ENCODE measurements around the gene CLEC3B. TPM values are rescaled to one million over a fixed set of nuclear protein-coding genes. Genes with fewer than 3 reads are reported as not detected.

CLEC3B gene
- total and polyA plus RNA-seq, 2 of the 8 experiments (the other 6 are each of a cell fraction or from before 2014, with no cell fraction given): 0.32 TPM; not detected in 1

DNA sequence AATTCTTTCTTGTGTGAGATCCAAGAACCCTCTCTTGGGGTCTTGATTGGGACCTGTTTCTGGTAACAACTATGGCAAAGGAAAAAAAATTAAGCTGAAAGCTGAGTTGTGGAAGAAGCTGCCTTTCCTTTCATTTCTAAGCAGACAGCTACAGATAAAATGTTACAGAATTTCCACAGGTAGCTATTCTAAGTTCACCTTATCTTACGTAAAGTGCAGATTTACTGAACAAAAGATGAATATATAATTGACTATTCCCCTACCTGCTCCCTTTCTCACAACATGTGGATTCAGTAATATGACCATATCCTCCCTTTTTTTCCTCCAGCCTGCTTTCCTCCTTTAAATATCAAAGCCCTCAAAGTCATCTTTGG, 36.6 kb downstream of the CLEC3B start:
- Histone ChIP-seq H3K23ac (ENCODE audit: insufficient read length) (no peak overlapping the region), H4K8ac (ENCODE audit: extremely low read depth, insufficient read depth, low read length) (no peak overlapping the region), H3K4me2 (ENCODE audit: insufficient read depth in 1 of 2, low read depth in 2 of 2, low read length in 2 of 2) (no peak overlapping the region), H2BK5ac (ENCODE audit: low read depth, low read length) (no peak overlapping the region), H4K91ac (replicated peaks; ENCODE audit: insufficient read length, low read length) (no peak overlapping the region), H3K27ac (ENCODE audit: low read depth, low read length) (no peak overlapping the region), H4K5ac (ENCODE audit: insufficient read length, low read depth, low read length) (no peak overlapping the region), H3K14ac (ENCODE audit: insufficient read length) (no peak overlapping the region), H3K4me1 (replicated peaks in 1 of 4; ENCODE audit: control insufficient read depth in 3 of 4, insufficient read depth in 4 of 4, low read length in 3 of 4) (peaks cover 0 to 10% (median 2%) of the 10 kb centered on the region in 4 experiments; a peak in 4 of 7 replicates), H3K79me1 (ENCODE audit: low read depth, low read length) (no peaks in the 10 kb centered on the region), H3K4me3 (ENCODE audit: extremely low read depth in 1 of 4, insufficient read depth in 2 of 4, low read depth in 3 of 4, low read length in 4 of 4) (no peak overlapping the region), H3K18ac (ENCODE audit: extremely low read depth, low read length) (no peak overlapping the region), H3K36me3 (ENCODE audit: control insufficient read depth in 2 of 4, insufficient read depth in 4 of 4, low read length in 3 of 4) (no peaks in the 10 kb centered on the region), H4K20me1 (replicated peaks in 1 of 2; ENCODE audit: control insufficient read depth in 1 of 2, insufficient read depth in 2 of 2, low read length in 2 of 2) (no peaks in the 10 kb centered on the region), H2BK15ac (ENCODE audit: low read length) (no peak overlapping the region), H2AK5ac (ENCODE audit: low read depth, low read length) (no peak overlapping the region), H3K79me2 (ENCODE audit: control insufficient read depth in 1 of 2, insufficient read depth in 2 of 2, low read length in 2 of 2) (no peaks in the 10 kb centered on the region), H3K56ac (replicated peaks; ENCODE audit: insufficient read length, low read depth, low read length) (no peak overlapping the region), H3K4ac (replicated peaks; ENCODE audit: insufficient read length, low read depth, low read length) (no peak overlapping the region), H3K23me2 (ENCODE audit: low read depth, low read length) (no peaks in the 10 kb centered on the region), H2BK20ac (ENCODE audit: low read length) (no peak overlapping the region), H3K9ac (replicated peaks in 1 of 4; ENCODE audit: extremely low read depth in 1 of 4, low read depth in 3 of 4, low read length in 3 of 4) (no peak overlapping the region), H2BK12ac (ENCODE audit: low read depth, low read length) (no peak overlapping the region), H3K9me3 (ENCODE audit: insufficient read depth in 2 of 2, low read depth in 1 of 2, low read length in 1 of 2) (no peaks in the 10 kb centered on the region), H3K27me3 (replicated peaks in 1 of 4; ENCODE audit: control insufficient read depth in 3 of 4, extremely low read depth in 1 of 4, insufficient read depth in 3 of 4, low read length in 3 of 4) (peaks cover 8 to 21% (median 16%) of the 10 kb centered on the region in 4 experiments), H2BK120ac (replicated peaks; ENCODE audit: low read depth, low read length) (no peak overlapping the region), H2AFZ (ENCODE audit: low read length) (no peak overlapping the region)
- FAIRE-seq (no peak), DNase-seq (ENCODE audit: low read depth in 1 of 2, low spot score in 2 of 2) (no peak)
- TF ChIP-seq CTBP2 (IDR thresholded peaks at IDR 0.05; ENCODE audit: borderline replicate concordance, insufficient read depth, insufficient read length, low read length) (no peak), SP4 (IDR thresholded peaks at IDR 0.05; ENCODE audit: low read length) (no peak), ZNF274 (IDR thresholded peaks at IDR 0.05; ENCODE audit: borderline replicate concordance, extremely low read depth, low read length) (no peak), SP2 (IDR thresholded peaks at IDR 0.05; ENCODE audit: low read length) (no peak)
- TF ChIP-seq, protein P1, sequence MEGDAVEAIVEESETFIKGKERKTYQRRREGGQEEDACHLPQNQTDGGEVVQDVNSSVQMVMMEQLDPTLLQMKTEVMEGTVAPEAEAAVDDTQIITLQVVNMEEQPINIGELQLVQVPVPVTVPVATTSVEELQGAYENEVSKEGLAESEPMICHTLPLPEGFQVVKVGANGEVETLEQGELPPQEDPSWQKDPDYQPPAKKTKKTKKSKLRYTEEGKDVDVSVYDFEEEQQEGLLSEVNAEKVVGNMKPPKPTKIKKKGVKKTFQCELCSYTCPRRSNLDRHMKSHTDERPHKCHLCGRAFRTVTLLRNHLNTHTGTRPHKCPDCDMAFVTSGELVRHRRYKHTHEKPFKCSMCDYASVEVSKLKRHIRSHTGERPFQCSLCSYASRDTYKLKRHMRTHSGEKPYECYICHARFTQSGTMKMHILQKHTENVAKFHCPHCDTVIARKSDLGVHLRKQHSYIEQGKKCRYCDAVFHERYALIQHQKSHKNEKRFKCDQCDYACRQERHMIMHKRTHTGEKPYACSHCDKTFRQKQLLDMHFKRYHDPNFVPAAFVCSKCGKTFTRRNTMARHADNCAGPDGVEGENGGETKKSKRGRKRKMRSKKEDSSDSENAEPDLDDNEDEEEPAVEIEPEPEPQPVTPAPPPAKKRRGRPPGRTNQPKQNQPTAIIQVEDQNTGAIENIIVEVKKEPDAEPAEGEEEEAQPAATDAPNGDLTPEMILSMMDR (IDR thresholded peaks at IDR 0.05; ENCODE audit: control extremely low read depth in 1 of 3, insufficient read depth in 1 of 3, low read depth in 1 of 3, low read length in 3 of 3): no peak
- 100% methylated on average over 1 of the region's 1 CpG; no CpG with 5 or more reads in 1 of the 2 experiments for WGBS, 2 experiments (ENCODE audit: extremely low coverage in 1 of 2, insufficient coverage in 1 of 2, insufficient read length in 1 of 2, insufficient replicate concordance in 2 of 2, low coverage in 1 of 2, low lambda C conversion rate in 2 of 2, missing lambda C conversion rate in 1 of 2)
- CTCF ChIA-PET (ENCODE audit: partially characterized antibody): interaction anchor here (2.3 to 2.5 kb wide), 2 partner anchors 21 to 148 kb away, joined by 8 to 12 read pairs; no protein-coding TSS in a partner anchor
- POLR2A ChIA-PET (ENCODE audit: partially characterized antibody): no interaction called here
